Measurements from ENCODE around the gene LPP. TPM values are rescaled to one million over a fixed set of nuclear protein-coding genes. Genes with fewer than 3 reads are reported as not detected.

LPP gene
- total RNA-seq, 1 experiment from 2014 or later: 54.0 TPM

GRCh38 chr3:188298585-188298984 is 144.6 kb downstream of the LPP start:
- H3K9ac ChIP-seq (ENCODE audit: low read length): peak overlapping the region; percentile 27
- no TSS peak for BruUV-seq (replicated peaks)
- H3K9me3 ChIP-seq (ENCODE audit: control insufficient read depth in 1 of 2, insufficient read depth in 1 of 2, low read depth in 1 of 2, low read length in 2 of 2): no peaks in the 10 kb centered on the region
- H4K20me1 ChIP-seq (ENCODE audit: insufficient read depth): no peaks in the 10 kb centered on the region
- no peaks in the 10 kb centered on the region for H3K9me2 ChIP-seq (ENCODE audit: insufficient read depth)
- H3K4me3 ChIP-seq (replicated peaks in 1 of 2; ENCODE audit: low read depth in 1 of 2, low read length in 2 of 2): peak overlapping the region in 1 of 2 experiments; percentile 33; a peak in 2 of 4 replicates
- no peak overlapping the region for H2AFZ ChIP-seq (ENCODE audit: low read depth, low read length, poor library complexity, severe bottlenecking)
- peak overlapping the region; percentile 18; the same call in 1 of the 2 replicates for H3K27ac ChIP-seq (ENCODE audit: low read depth, low read length)
- TF ChIP-seq EZH2phosphoT487 (IDR thresholded peaks at IDR 0.05; ENCODE audit: borderline replicate concordance) (no peak), FOSL1 (IDR thresholded peaks at IDR 0.05; ENCODE audit: low read depth) (0 out of 2 replicates have a peak, but pooled peaks have one; percentile 3), TCF7L2 (IDR thresholded peaks at IDR 0.05; ENCODE audit: borderline replicate concordance, extremely low read depth, insufficient read depth, insufficient read length) (peak; percentile 74), SP1 (IDR thresholded peaks at IDR 0.05; ENCODE audit: low read depth) (peak; percentile 49)
- peak overlapping the region; percentile 79 for H3K4me2 ChIP-seq (ENCODE audit: low read length)
- CTCF ChIA-PET: interaction anchor here (1.0 to 1.3 kb wide), 2 partner anchors 16 to 558 kb away, joined by 3 to 4 read pairs; no protein-coding TSS in a partner anchor
- ATAC-seq: peak; percentile 13; the same call in 1 of the 2 replicates
- POLR2A ChIA-PET: no interaction called here
- no peaks in the 10 kb centered on the region for H3K27me3 ChIP-seq (ENCODE audit: insufficient read depth, low read length)
- RAD21 ChIA-PET (ENCODE audit: low non-redundant PET in 1 of 2, low total read pairs in 2 of 2, uncharacterized antibody in 2 of 2, unreplicated experiment in 2 of 2): no interaction called here
- no peaks in the 10 kb centered on the region for H3K36me3 ChIP-seq (ENCODE audit: control insufficient read depth in 1 of 2, insufficient read depth in 2 of 2, low read length in 2 of 2)
- peaks cover 15% of the 10 kb centered on the region; the same call in 1 of the 2 replicates for H3K79me2 ChIP-seq (ENCODE audit: insufficient read depth, low read length)
- intact Hi-C loops (cut with micrococcal nuclease): loop anchor here (5.0 kb wide), 1 partner anchor 146 kb away; the partner anchor contains the start of gene LPP
- H3K4me1 ChIP-seq (ENCODE audit: control insufficient read depth in 1 of 2, insufficient read depth in 2 of 2, low read length in 2 of 2): peaks cover 54 to 75% of the 10 kb centered on the region in 2 experiments
- no peak for DNase-seq (ENCODE audit: low read depth, low spot score)

DNA sequence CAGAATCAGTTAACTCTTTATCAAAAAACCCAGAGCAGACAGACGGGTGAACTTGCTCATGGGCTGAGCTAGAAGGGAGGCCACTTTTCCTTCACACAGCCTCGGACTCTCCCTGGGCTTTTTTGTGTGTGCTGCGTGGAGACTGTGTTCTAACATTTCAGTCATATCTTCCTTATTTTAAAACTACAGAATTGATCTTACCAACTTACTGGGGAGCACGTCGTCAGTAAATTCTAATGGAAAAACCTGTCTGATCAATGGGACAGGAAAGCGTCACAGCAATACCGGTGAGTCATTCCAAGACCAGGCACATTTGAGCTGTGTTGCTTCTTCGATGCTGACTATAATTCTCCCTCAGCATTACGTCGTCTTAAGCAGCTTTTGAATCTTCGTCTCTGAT is 145.1 kb downstream of the LPP start:
- H3K27ac ChIP-seq (ENCODE audit: low read depth, low read length): peak overlapping the region; percentile 18; the same call in 1 of the 2 replicates
- no peaks in the 10 kb centered on the region for H3K9me2 ChIP-seq (ENCODE audit: insufficient read depth)
- H3K9me3 ChIP-seq (ENCODE audit: control insufficient read depth in 1 of 2, insufficient read depth in 1 of 2, low read depth in 1 of 2, low read length in 2 of 2): no peaks in the 10 kb centered on the region
- H3K27me3 ChIP-seq (ENCODE audit: insufficient read depth, low read length): no peaks in the 10 kb centered on the region
- no TSS peak for BruUV-seq (replicated peaks)
- H4K20me1 ChIP-seq (ENCODE audit: insufficient read depth): no peaks in the 10 kb centered on the region
- POLR2A ChIA-PET: interaction anchor here (1.1 kb wide), 1 partner anchor 554 kb away, joined by 3 read pairs; the partner anchor contains the start of gene BCL6
- H2AFZ ChIP-seq (ENCODE audit: low read depth, low read length, poor library complexity, severe bottlenecking): no peak overlapping the region
- peak overlapping the region in 1 of 2 experiments; percentile 33; a peak in 2 of 4 replicates for H3K4me3 ChIP-seq (replicated peaks in 1 of 2; ENCODE audit: low read depth in 1 of 2, low read length in 2 of 2)
- RAD21 ChIA-PET (ENCODE audit: low non-redundant PET in 1 of 2, low total read pairs in 2 of 2, uncharacterized antibody in 2 of 2, unreplicated experiment in 2 of 2): interaction anchor here in 1 of 2 experiments (0.6 kb wide), 1 partner anchor 559 kb away, joined by 3 read pairs; no protein-coding TSS in a partner anchor
- H3K9ac ChIP-seq (ENCODE audit: low read length): peak overlapping the region; percentile 27
- peak overlapping the region; percentile 79 for H3K4me2 ChIP-seq (ENCODE audit: low read length)
- H3K79me2 ChIP-seq (ENCODE audit: insufficient read depth, low read length): peaks cover 15% of the 10 kb centered on the region; the same call in 1 of the 2 replicates
- no peak for DNase-seq (ENCODE audit: low read depth, low spot score)
- CTCF ChIA-PET: interaction anchor here (1.3 kb wide), 1 partner anchor 15 kb away, joined by 4 read pairs; no protein-coding TSS in a partner anchor
- H3K36me3 ChIP-seq (ENCODE audit: control insufficient read depth in 1 of 2, insufficient read depth in 2 of 2, low read length in 2 of 2): no peaks in the 10 kb centered on the region
- ATAC-seq: peak; percentile 37
- TF ChIP-seq ELF1 (IDR thresholded peaks at IDR 0.05; ENCODE audit: borderline replicate concordance, low read depth): no peak
- TF ChIP-seq EZH2 (IDR thresholded peaks at IDR 0.05): no peak
- peak; percentile 58 for TF ChIP-seq SP1 (IDR thresholded peaks at IDR 0.05; ENCODE audit: low read depth)
- TF ChIP-seq RAD21 (IDR thresholded peaks at IDR 0.05; ENCODE audit: low read depth): no peak
- TF ChIP-seq JUND (IDR thresholded peaks at IDR 0.05): peak; percentile 68
- TF ChIP-seq MAX (IDR thresholded peaks at IDR 0.05): peak; percentile 37; the same call in 1 of the 2 replicates
- peak; percentile 49; the same call in 1 of the 2 replicates for TF ChIP-seq POLR2AphosphoS5 (IDR thresholded peaks at IDR 0.05; ENCODE audit: low read depth, low read length)
- H3K4me1 ChIP-seq (ENCODE audit: control insufficient read depth in 1 of 2, insufficient read depth in 2 of 2, low read length in 2 of 2): peaks cover 49 to 70% of the 10 kb centered on the region in 2 experiments
- intact Hi-C loops (cut with micrococcal nuclease): loop anchor here (5.0 kb wide), 1 partner anchor 147 kb away; the partner anchor contains the start of gene LPP
